Subcutaneous adipose tissue (tissue), 4 donors: ENCODE measurements around the gene NFRKB. TPM values are rescaled to one million over a fixed set of nuclear protein-coding genes. Genes with fewer than 3 reads are reported as not detected.

Source experiments
- CTCF ChIP-seq: fragments of 450-650 bp; IDR thresholded peaks from one replicate; pipeline ENCODE4 v1.5.1; 2016; ENCODE audit warnings: low read depth, mild to moderate bottlenecking, control low read depth, antibody characterized with exemption, moderate library complexity
- total RNA-seq, 4 donors: library from RNA; depleted of rRNA; stranded (reverse); fragments of >200 nt; gene quantifications; one replicate each; pipeline ENCODE4 v1.1.0, GENCODE V29; 2016

NFRKB gene
- total RNA-seq, 4 donors from 2014 or later = 15.0 to 37.7 (median 26.1) TPM

DNA sequence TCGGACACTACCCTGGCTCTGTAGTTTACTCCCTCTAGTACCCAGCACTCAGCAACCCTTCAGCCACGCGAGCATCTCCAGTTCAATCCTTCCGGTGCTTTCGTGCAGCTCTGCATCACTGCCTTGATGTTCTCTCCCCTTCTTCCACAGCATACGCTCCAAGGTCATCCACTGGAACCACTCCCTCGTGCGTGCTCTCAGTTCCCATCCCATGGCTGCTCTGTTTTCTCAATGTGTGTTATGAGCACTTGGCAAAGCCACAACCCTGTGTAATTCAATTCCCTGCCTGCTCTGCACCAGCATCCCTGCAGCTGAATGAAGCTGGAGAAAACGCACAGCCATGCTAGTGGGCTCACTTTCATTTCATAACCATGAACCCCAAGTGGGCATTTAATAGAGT is 38.5 kb upstream of the NFRKB start:
- TF ChIP-seq CTCF = no peak

GRCh38 chr11:129933262-129933661 is 37.9 kb upstream of the NFRKB start:
- no peak for TF ChIP-seq CTCF

DNA sequence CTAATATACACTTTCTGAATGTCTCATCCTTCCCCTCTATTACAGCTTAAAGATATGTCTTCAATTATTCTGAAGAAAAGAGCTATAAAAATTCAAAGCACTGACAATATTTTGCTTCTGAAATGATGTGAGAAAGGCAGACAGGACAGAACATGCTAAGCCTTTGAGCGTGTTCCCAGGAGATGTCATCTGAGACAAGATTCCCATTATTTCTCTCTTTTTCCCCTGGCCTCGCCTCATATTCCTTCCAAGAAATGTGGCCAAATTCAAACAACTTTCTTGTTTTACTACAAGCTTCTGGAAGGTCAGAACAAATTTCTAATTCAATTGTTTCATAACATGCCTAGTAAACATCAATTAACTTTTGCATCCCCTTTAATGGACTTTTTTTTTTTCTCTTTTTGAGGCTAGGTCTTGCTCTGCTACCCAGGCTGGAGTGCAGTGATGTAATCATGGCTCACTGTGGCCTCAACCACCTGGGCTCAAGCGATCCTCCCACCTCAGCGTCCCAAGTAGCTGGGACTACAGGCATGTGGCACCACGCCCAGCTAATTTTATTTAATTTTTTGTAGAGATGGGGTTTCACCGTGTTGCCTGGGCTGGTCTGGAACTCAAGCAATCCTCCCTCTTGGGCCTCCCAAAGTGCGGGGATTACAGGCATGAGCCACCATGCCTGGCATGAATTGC is 37.1 kb upstream of the NFRKB start:
- TF ChIP-seq CTCF = no peak

DNA sequence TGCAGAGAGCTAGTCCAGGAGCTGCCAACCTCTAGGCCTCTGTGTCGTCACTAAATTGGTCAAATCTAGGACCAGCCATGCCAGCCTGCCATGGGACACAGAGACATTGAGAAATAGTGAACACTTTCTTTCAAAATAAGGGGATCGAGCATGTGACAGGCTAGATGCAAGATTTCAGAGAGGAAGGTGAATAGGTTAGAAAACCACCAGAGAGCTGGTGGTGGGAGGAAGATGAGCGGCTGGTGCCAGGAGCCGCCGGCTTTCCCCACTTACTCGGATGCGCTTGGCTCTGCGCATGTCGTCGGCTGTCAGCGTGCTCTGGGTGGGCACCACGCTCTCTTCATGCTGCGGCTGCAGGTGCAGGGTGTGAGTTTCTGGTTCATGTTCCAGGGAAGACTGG is 35.4 kb upstream of the NFRKB start:
- no peak for TF ChIP-seq CTCF

DNA sequence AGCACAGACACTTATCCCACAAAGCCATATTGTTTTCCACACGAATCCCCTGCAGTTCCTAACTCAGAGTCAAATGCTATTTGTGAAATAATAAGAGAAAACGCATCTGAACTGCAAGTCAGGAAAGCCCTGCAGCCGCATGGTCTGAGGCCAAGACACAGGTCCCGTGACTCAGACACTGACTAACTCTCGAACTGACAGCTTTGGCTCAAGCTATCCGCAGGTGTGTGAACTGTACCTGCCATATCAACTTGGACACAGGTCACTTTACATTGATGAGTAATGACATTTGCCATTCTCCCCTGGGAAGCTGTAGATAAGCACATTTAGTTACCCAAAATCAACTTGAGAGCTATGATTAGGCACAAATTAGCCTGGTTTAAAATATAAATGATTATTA is 34.9 kb upstream of the NFRKB start:
- TF ChIP-seq CTCF = no peak

GRCh38 chr11:129929721-129930120 is 34.3 kb upstream of the NFRKB start:
- TF ChIP-seq CTCF = no peak

- TF ChIP-seq CTCF = no peak
Observed at GRCh38 chr11:129928923-129929692, 33.7 kb upstream of the NFRKB start.
